Measurements from ENCODE around the gene PRPS2.
A peak's percentile ranks its signal among the peaks of the same experiment; 100 is the strongest.

The PRPS2 gene

GRCh38 chrX:12817528-12817927 is 26.3 kb downstream of the PRPS2 start:
- no peak for DNase-seq (ENCODE audit: low spot score)

GRCh38 chrX:12819222-12819621 is 28.0 kb downstream of the PRPS2 start:
- DNase-seq (ENCODE audit: low spot score): no peak

- no peak for DNase-seq (ENCODE audit: low spot score)
These were observed 29.5 kb downstream of the PRPS2 start for GRCh38 chrX:12820737-12821136.

GRCh38 chrX:12824944-12825343 is 33.7 kb downstream of the PRPS2 start:
- no peak for DNase-seq (ENCODE audit: low spot score)

GRCh38 chrX:12825801-12826200 is 34.6 kb downstream of the PRPS2 start:
- DNase-seq (ENCODE audit: low spot score): no peak

GRCh38 chrX:12843061-12843667 is 52.0 kb downstream of the PRPS2 start:
- DNase-seq (ENCODE audit: low spot score): no peak

GRCh38 chrX:12843668-12844279 is 52.6 kb downstream of the PRPS2 start:
- DNase-seq (ENCODE audit: low spot score): no peak

GRCh38 chrX:12844319-12844718 is 53.1 kb downstream of the PRPS2 start:
- no peak for DNase-seq (ENCODE audit: low spot score)

- no peak for DNase-seq (ENCODE audit: low spot score)
These were observed 74.1 kb downstream of the PRPS2 start for GRCh38 chrX:12865359-12865758.

GRCh38 chrX:12866451-12867377 is 75.5 kb downstream of the PRPS2 start, which contains the start of gene TLR7:
TLR7 (plus strand) TSS chrX:12867072; CDS start chrX:12867579, 507 bp downstream.
- peak; percentile 23 for DNase-seq (ENCODE audit: low spot score)

GRCh38 chrX:12867685-12868084 is 76.5 kb downstream of the PRPS2 start:
- DNase-seq (ENCODE audit: low spot score): no peak

- DNase-seq (ENCODE audit: low spot score): no peak
These were observed 77.5 kb downstream of the PRPS2 start for GRCh38 chrX:12868747-12869146.

- no peak for DNase-seq (ENCODE audit: low spot score)
These were observed 80.0 kb downstream of the PRPS2 start for GRCh38 chrX:12871257-12871656.

- no peak for DNase-seq (ENCODE audit: low spot score)
These were observed 81.5 kb downstream of the PRPS2 start for GRCh38 chrX:12872741-12873140.
